Activated T-helper 1 cell treated with anti-CD3 and anti-CD28 coated beads, Interleukin-12 subunit alpha, Interleukin-12 subunit beta, Interleukin-2, Interleukin-4 antibody, amounts not matched to agents 30 ng/mL and 10 ng/mL and 1 ng/mL, durations not matched to agents 14 hours and 24 hours and 36 hours (primary cell): Measurements from ENCODE around the gene RGS16. TPM values are rescaled to one million over a fixed set of nuclear protein-coding genes. Genes with fewer than 3 reads are reported as not detected.

Experiments
- DNase-seq: peaks from one replicate; pipeline ENCODE4 v3.0.0; 2021; ENCODE audit warnings: low spot score
- H3K27ac Mint-ChIP-seq: one replicate; pipeline ENCODE4 v1.8.0; 2021; ENCODE audit warnings: mild to moderate bottlenecking, mixed read lengths
- H3K27me3 Mint-ChIP-seq: one replicate; pipeline ENCODE4 v1.8.0; 2022; ENCODE audit warnings: mild to moderate bottlenecking, moderate library complexity, mixed read lengths; ENCODE audit not compliant: insufficient read depth
- H3K36me3 Mint-ChIP-seq: one replicate; pipeline ENCODE4 v1.8.0; 2021; ENCODE audit warnings: low read depth, mixed read lengths
- H3K4me1 Mint-ChIP-seq: one replicate; pipeline ENCODE4 v1.8.0; 2021; ENCODE audit warnings: low read depth, mixed read lengths
- H3K4me3 Mint-ChIP-seq: one replicate; pipeline ENCODE4 v1.8.0; 2021; ENCODE audit warnings: mild to moderate bottlenecking, moderate library complexity, mixed read lengths
- H3K9me3 Mint-ChIP-seq: one replicate; pipeline ENCODE4 v1.8.0; 2021; ENCODE audit warnings: mixed read lengths
- intact Hi-C: fragments of 100-400 bp; cut with micrococcal nuclease; formaldehyde crosslinking; loops from one replicate; pipeline ENCODE4 v1.15.1; 2024
- total RNA-seq: library from RNA; stranded (reverse); gene quantifications from 2 replicates; pipeline ENCODE4 v1.2.3, GENCODE V29; 2022

RGS16 gene
- total RNA-seq, 1 donor from 2014 or later: 138 TPM

DNA sequence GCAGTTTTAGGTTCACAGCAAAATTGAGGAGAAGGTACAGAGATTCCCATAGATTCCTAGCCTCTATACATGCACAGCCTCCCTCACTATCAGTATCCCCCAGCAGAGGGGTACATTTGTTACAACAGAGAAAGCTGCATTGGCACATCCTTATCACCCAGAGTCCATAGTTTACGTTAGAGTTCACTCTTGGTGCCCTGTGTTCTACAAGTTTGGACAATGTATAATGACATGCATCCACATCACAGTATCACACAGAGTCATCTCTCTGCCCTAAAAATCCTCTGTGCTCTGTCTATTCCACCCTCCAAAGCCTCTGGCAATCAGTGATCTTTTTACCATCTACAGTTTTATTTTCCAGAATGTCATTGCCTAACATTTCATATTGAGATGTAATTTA lies 22.3 kb upstream of the RGS16 start:
- Mint-ChIP-seq H3K27me3 (peaks cover 4% of the 10 kb centered on the region), H3K36me3 (no peaks in the 10 kb centered on the region), H3K4me3 (no peak overlapping the region), H3K27ac (no peak overlapping the region), H3K9me3 (no peaks in the 10 kb centered on the region), H3K4me1 (peaks cover 87% of the 10 kb centered on the region)
- no peak for DNase-seq
- intact Hi-C loops: no loop called here

DNA sequence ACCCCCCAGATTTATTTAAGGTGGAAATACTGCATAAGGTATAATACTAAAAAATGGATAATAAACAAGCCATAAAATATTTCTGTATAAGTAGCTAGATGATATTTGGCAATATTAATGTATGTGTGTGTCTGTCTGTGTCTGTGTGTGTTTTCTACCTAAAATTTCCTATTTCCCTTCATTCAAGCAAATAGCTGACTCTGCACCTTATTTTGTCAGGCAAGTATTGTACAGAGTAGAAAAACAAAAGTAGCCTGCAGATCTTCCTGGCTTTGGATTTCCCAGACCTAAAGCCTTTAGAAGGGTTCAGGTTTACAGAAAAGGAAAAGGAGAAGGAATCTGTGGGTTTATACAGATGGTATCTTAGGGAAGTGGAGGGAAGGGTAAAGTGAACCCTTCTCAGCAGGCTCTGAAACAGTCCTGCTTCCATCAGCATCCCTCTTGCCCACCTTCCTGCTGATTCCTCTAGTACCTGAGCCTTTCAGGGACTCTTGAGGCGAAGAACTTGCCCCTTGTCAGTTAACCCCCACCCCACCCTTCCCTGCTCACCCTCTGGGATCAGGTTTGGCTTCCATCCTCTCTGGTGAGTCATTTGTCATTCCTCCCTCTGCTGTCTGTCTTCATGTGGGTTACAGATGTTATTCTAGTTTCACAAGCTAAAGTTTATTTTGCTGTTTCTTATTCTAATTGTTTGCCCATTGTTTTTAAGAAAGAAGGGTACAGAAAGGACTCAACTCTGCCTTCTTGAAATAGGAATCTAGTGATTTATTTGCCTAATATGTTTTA lies 21.7 kb upstream of the RGS16 start:
- Mint-ChIP-seq H3K27me3 (peaks cover 4% of the 10 kb centered on the region), H3K4me1 (peaks cover 89% of the 10 kb centered on the region), H3K9me3 (peaks cover 4% of the 10 kb centered on the region), H3K4me3 (peak overlapping the region; percentile 12), H3K27ac (no peak overlapping the region), H3K36me3 (peaks cover 3% of the 10 kb centered on the region)
- no peak for DNase-seq
- intact Hi-C loops: no loop called here

DNA sequence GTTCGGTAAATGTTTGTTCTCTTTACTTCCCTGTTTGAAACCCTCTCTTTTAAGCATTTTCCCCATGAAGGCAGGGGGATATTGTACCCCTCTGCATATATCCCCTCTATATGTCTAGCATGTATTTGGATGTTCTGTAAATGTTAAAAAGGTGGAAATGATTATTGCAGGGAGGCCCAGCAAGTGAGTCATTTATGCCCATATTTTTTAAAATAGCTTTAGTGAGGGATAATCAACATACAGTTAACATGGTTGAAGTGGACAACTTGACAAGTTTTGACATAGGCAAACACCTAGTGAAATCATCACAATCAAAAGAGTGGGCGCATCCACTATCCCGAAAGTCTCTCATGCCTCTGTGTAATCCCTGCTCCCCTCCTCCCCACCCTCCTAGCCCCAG lies 20.8 kb upstream of the RGS16 start:
- intact Hi-C loops: no loop called here
- Mint-ChIP-seq H3K27me3 (peaks cover 5% of the 10 kb centered on the region), H3K4me1 (peaks cover 86% of the 10 kb centered on the region), H3K27ac (peak overlapping the region; percentile 50), H3K36me3 (peaks cover 6% of the 10 kb centered on the region), H3K9me3 (peaks cover 10% of the 10 kb centered on the region), H3K4me3 (peak overlapping the region; percentile 12)
- no peak for DNase-seq

DNA sequence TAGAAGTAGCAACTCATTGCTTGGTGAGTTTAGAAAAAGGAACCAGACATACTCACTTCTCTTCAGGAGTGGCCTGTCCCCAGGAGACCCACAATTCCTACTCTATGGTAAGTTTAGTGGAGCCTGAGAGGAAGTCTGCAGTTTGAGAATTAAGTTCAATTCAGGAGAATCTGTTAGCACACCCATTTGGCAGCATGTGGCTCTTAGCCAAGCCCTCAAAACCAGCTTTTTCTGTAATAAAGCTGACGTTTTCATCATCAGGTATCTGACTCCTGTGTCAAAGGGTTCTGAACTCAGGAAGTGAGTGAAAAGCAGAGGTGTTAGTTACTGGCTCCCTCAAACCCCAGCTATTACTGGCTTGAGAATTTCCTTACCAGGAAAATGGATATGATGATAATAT lies 20.4 kb upstream of the RGS16 start:
- Mint-ChIP-seq H3K9me3 (peaks cover 10% of the 10 kb centered on the region), H3K4me1 (peaks cover 82% of the 10 kb centered on the region), H3K27ac (peak overlapping the region; percentile 50), H3K4me3 (no peak overlapping the region), H3K36me3 (peaks cover 6% of the 10 kb centered on the region), H3K27me3 (peaks cover 5% of the 10 kb centered on the region)
- intact Hi-C loops: loop anchor here (1.0 kb wide), 1 partner anchor 8 kb away; no protein-coding TSS in a partner anchor
- DNase-seq: no peak

DNA sequence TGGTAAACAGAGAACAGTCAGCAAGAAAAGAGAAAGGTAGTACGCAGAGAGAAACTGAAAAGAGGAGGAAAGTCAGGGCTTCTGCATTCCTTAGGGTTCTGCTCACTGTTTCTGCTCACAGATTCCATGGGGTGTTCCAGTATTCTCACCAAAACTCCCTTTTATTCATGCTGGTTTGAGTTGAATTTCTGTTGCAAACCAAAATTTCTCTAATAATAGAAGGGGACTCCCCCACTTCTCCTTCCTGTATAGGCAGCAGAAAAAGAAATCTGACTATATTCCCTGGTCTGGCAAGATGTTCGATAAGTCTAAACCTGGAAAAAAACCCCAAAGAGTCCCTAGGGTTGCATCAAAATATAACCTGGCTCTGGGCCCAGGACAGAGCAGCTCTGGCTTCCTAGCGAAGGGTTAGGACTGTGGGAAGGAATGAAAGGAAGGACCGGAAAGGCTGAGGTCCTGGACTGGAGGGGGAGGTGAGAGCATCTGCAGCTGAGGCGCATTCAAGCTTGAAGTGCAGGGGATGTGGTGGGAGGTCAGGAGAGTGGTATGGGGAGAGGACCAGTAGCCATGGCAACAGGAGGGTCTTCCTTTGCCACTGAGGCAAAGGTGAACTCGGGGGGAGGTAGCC lies 18.8 kb upstream of the RGS16 start:
- peaks cover 7% of the 10 kb centered on the region for H3K27me3 Mint-ChIP-seq
- intact Hi-C loops: no loop called here
- peaks cover 86% of the 10 kb centered on the region for H3K4me1 Mint-ChIP-seq
- peaks cover 10% of the 10 kb centered on the region for H3K9me3 Mint-ChIP-seq
- H3K27ac Mint-ChIP-seq: no peak overlapping the region
- no peak overlapping the region for H3K4me3 Mint-ChIP-seq
- H3K36me3 Mint-ChIP-seq: peaks cover 6% of the 10 kb centered on the region
- DNase-seq: no peak

DNA sequence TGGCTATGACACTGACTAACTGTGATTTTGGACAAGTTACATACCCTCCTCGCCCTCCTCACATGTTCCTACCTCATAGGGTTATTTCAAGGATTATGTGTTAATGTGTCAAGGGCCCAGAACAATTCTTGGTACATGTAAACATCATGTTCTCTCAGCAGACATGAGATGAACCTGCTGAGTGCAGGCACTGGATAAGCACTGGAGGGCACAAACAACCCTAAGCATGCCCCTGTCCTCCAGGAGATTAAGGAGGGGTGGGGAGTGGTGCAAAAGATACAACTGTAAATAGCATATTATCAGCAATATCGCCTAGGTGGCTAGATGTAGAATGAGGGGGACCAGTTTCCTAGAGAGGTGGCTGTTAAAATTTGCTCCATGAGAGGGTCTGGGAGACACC lies 17.7 kb upstream of the RGS16 start:
- Mint-ChIP-seq H3K4me3 (no peak overlapping the region), H3K27ac (no peak overlapping the region), H3K36me3 (peaks cover 6% of the 10 kb centered on the region), H3K9me3 (peaks cover 10% of the 10 kb centered on the region), H3K4me1 (peaks cover 88% of the 10 kb centered on the region), H3K27me3 (peaks cover 5% of the 10 kb centered on the region)
- intact Hi-C loops: no loop called here
- DNase-seq: no peak

DNA sequence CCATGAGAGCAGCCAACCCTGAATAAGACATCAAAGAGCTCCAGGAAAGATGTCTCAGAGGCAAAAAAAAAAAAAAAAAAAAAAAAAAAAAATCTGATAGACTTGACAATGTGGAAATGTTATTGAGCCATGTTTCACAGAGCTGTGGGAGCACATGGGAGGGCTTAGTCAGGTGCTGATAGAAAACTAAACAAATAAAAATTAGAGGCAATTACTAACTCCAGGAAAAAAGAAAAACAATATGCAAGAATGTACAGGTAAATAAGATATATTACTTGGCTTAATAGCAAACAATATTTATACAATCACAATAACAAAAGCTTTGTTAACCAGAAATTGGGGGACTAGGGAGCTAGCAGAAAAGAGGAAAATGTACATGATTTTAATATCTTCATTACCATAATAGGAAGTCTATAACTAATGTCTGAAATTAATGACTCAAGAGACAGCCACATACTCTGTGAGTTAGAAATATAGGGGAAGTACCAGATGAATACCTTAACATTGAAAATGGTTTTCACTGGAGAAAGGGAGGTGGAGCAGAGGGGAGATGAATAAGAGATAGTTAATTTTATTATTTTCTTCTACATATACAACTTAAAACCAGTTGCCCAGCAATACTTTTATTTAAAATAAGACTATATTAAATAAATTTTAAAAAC lies 16.9 kb upstream of the RGS16 start:
- Mint-ChIP-seq H3K27me3 (peaks cover 6% of the 10 kb centered on the region), H3K4me1 (peaks cover 88% of the 10 kb centered on the region)
- intact Hi-C loops: no loop called here

DNA sequence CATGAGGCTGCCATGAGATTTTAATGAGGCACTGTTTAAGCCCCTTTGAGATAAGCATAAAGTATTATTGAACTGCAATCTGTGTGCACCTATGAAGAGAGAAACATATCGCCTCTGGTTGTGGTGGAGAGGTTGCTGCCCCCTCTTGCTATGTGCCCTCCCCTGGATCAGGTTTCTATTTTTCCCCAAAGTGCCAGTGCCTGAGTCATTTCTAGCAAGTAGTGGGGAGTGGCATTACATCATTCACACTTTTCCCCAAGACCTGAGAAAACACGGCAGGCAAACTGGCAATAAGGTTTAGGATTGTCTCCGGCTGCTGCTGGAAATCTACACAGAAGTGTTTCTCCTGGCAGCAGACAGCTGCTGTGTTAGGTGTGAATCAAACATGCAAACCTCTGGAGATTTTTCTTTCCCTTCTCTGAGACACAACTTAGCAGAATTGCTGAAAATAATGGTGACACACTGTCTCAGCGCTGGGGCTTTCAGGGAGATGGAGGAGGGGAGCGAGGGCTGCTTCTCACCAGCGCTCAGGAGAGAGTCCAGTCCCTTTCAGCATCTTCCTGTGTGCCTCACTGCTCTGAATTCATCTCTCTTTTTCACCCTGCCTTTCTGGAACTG lies 13.7 kb upstream of the RGS16 start:
- Mint-ChIP-seq H3K27me3 (peaks cover 10% of the 10 kb centered on the region), H3K27ac (peak overlapping the region; percentile 34), H3K36me3 (peaks cover 6% of the 10 kb centered on the region), H3K9me3 (peaks cover 10% of the 10 kb centered on the region), H3K4me3 (peak overlapping the region; percentile 81), H3K4me1 (peaks cover 81% of the 10 kb centered on the region)
- intact Hi-C loops: loop anchor here (5.0 to 10.0 kb wide), 7 partner anchors 371 to 1603 kb away; partner anchors contain the start of genes ARPC5 and SMG7
- no peak for DNase-seq

More for the DNA sequence above, 16.9 kb upstream of the RGS16 start:
- Mint-ChIP-seq H3K9me3 (peaks cover 10% of the 10 kb centered on the region), H3K4me3 (no peak overlapping the region), H3K27ac (no peak overlapping the region), H3K36me3 (peaks cover 6% of the 10 kb centered on the region)
- no peak for DNase-seq

DNA sequence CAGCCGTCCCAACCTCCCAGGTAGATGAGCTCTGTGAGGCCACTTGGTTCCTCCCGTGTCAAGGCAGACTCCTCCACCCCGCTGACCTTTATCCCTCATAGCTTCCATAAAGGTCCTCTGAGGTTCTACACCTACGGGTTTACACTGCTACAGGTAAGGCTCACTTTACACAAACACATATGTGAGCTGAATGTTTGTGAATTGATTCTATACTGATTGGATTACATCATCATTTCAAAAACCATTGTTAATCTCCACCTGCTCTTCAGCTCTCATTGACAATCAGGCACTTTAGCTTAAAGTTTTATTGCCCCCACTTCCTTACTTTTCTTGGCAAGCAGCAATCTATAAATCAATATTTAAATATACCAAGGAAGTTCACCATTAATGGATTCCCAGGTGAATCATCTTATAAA lies 12.8 kb upstream of the RGS16 start:
- no peak for DNase-seq
- Mint-ChIP-seq H3K4me1 (peaks cover 86% of the 10 kb centered on the region), H3K36me3 (peaks cover 6% of the 10 kb centered on the region), H3K27ac (peak overlapping the region; percentile 88), H3K27me3 (peaks cover 10% of the 10 kb centered on the region), H3K9me3 (peaks cover 10% of the 10 kb centered on the region), H3K4me3 (peak overlapping the region; percentile 81)
- intact Hi-C loops: loop anchor here (5.0 to 10.0 kb wide), 7 partner anchors 370 to 1602 kb away; partner anchors contain the start of genes ARPC5 and SMG7

DNA sequence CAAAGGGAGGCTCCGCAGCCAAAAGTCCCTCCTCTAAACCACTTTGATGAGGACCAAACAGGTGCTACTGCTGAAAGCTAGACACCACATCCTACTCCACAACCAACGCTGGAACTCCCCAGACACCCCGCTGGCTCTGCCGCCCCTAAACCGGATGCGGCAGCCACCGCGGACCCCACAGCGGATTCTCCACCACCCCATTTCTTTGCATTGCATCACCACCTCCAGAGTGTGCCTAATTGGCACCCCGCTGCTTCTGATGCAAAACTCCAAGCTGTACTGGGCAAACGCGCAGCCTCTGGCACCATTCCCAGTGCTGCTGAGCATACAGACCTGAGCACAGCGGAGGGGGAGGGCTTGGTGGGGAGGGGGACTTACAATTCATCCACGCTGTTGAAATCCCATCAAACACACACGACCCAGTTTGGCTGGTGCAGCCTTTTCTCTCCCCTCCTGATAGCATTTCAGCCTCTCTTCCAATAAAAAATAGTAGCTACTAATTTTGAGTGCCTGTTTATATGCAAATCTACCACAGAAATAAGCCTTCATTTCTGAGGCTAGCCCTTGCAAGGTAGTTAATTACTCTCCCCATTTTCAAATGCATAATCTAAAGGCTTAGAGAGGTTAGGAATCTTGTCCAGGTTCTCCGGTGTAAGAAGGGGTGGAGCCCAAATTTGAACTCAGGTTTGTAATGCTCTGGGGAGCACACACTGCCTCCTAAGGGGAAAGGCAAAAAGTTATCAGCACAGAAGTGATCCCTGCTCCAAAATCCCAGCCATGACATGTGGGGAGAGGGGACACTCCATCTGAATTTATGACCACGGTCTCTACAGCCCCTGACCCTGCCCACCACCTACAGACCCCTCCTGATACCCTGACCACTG lies 12.2 kb upstream of the RGS16 start:
- H3K4me1 Mint-ChIP-seq: peaks cover 86% of the 10 kb centered on the region
- H3K27ac Mint-ChIP-seq: peak overlapping the region; percentile 88
- H3K27me3 Mint-ChIP-seq: peaks cover 10% of the 10 kb centered on the region
- H3K9me3 Mint-ChIP-seq: peaks cover 10% of the 10 kb centered on the region
- DNase-seq: peak; percentile 89
- peak overlapping the region; percentile 81 for H3K4me3 Mint-ChIP-seq
- peaks cover 6% of the 10 kb centered on the region for H3K36me3 Mint-ChIP-seq
- intact Hi-C loops: loop anchor here (1.0 to 10.0 kb wide), 12 partner anchors 8 to 1602 kb away; partner anchors contain the start of genes ARPC5 and SMG7

DNA sequence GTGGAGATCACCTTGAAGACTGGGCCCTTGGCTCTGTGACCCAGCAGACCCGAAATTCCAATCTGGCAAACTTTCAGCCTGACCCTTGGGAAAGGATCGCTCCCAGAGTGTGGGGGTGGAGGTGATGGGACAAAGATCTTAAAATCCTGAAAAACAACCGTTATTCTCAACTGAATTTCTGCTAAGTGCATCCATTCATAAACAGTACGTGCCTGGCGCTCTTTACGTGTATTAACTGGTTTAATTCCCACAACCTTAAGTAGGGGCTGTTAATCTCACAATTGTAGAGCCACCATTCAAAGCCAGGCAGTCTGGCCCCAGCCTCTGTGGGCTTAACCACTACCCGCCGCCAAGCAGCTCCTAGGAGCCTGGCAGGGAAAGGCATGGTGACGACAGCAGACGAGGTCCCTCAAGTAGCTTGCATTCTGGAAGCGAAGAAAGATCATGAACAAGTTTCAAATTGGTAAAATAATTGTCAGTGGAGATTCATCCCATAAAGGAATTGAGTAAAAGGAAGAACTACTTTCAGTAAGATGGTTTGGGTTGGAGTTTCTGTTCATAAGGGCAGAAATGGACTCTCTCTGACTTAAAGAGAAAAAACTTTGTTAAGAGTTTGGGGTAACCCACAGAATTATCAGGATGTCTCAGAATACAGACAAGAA lies 11.4 kb upstream of the RGS16 start:
- H3K27ac Mint-ChIP-seq: peak overlapping the region; percentile 88
- peaks cover 2% of the 10 kb centered on the region for H3K36me3 Mint-ChIP-seq
- peaks cover 13% of the 10 kb centered on the region for H3K27me3 Mint-ChIP-seq
- peak; percentile 43 for DNase-seq
- peaks cover 85% of the 10 kb centered on the region for H3K4me1 Mint-ChIP-seq
- peak overlapping the region; percentile 81 for H3K4me3 Mint-ChIP-seq
- intact Hi-C loops: loop anchor here (1.0 to 10.0 kb wide), 13 partner anchors 9 to 1601 kb away; partner anchors contain the start of genes ARPC5, RGS16 and SMG7
- H3K9me3 Mint-ChIP-seq: peaks cover 2% of the 10 kb centered on the region
